Right renal pelvis (tissue), 4 donors: ENCODE measurements around the gene NELFCD. TPM values are rescaled to one million over a fixed set of nuclear protein-coding genes. Genes with fewer than 3 reads are reported as not detected.
A peak's percentile ranks its signal among the peaks of the same experiment; 100 is the strongest.
"Not testable (repeated sequence)": the region's sequence is repeated elsewhere in the genome, so short reads cannot be mapped to it uniquely, and the experiment has no call there.

ENCODE experiments used
- DNase-seq, 4 donors: peaks; one replicate each; pipeline ENCODE4 v3.0.0-alpha.2; 2013; ENCODE audit warnings: low read depth in 4 of 4, low spot score in 3 of 4, missing footprints in 1 of 4
- polyA plus RNA-seq, 4 donors: library from polyadenylated mRNA; unstranded; fragments of 120-200 nt; gene quantifications; one replicate each; pipeline ENCODE4 v1.2.1, GENCODE V29; 2013; ENCODE audit not compliant: insufficient read length in 4 of 4

Gene NELFCD
- 100 to 1,000 TPM; 118 to 138 (median 125) TPM for polyA plus RNA-seq

- peak; percentile 69 to 79 (median 77) for DNase-seq
Measured at GRCh38 chr20:58980711-58981627, at the start of gene NELFCD. Gene NELFCD, plus strand, starts transcription at chr20:58981256. Its CDS starts 54 bp downstream, at chr20:58981310.

GRCh38 chr20:58932170-58932569, 48.9 kb upstream of the NELFCD start:
- DNase-seq: no peak

- no peak for DNase-seq
Measured at GRCh38 chr20:58938078-58938477, 43.0 kb upstream of the NELFCD start.

GRCh38 chr20:58938541-58938940, 42.5 kb upstream of the NELFCD start:
- DNase-seq: no peak

GRCh38 chr20:58941471-58941870, 39.6 kb upstream of the NELFCD start:
- no peak for DNase-seq

DNA sequence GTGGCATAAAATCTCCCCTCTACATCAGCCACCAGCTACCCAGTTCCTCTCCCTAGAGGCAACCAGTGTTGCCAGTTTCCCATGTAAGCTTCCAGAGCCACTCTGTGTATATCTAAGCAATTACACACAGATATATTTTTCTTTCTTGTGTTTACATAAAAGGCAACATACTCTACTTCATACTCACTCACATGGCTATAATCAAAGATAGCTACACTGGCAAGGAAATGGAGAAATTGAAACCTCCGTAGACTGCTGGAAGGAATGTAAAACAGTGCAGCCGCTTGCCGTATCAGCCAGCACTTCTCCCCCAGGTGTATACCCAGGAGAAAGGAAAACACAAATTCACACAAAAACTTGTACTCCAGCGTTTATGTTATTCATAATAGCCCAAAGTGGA, 38.5 kb upstream of the NELFCD start:
- DNase-seq: no peak

- DNase-seq: no peak
Measured at GRCh38 chr20:58944610-58945009, 36.4 kb upstream of the NELFCD start.

DNA sequence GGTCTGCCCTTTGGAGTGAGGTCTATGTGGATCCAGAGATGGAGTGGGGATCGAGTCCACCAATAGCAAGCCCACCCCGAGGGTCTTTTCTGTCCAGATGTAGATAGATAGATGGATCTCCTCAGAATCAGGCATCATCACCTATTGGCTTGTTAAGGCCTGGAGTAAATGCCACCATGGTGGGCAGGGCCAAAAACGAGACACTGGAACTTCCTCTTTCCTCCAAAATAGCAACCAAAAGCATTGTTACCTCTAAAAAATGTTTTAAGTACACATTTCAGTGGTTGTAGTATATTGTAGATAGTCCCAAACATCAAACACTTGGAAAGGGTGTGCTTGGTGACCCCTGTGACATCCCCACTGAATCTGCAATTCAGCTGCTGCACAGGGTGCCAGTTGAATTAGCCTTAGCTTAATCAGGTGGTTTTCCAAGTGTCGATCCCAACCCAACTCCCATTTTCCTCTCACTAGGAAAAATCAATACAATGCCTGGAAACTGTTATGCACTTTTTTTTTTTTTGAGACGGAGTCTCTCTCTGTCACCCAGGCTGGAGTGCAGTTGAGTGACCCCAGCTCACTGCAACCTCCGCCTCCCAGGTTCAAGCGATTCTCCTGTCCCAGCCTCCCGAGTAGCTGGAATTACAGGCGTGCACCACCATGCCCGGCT, 35.0 kb upstream of the NELFCD start:
- no peak for DNase-seq

- DNase-seq: not testable (repeated sequence)
Measured at GRCh38 chr20:58947797-58948388, 33.2 kb upstream of the NELFCD start.

DNA sequence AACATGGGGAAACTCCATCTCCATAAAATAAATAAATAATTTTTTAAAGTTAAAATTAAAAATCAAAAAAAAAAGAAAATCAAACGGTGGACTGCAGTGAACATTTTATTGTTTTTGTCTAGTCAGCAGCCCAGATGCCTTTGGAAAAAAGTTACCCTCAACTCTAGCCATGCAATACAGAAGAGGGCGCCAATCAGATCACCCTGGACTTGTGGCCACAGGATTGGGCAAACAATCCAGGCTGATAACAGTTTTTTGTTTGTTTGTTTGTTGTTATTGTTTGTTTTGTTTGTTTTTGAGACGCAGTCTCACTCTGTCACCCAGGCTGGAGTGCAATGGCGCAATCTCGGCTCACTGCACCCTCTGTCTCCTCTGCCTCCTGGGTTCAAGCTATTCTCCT, 30.5 kb upstream of the NELFCD start:
- no peak for DNase-seq

GRCh38 chr20:58953050-58953449, 28.0 kb upstream of the NELFCD start:
- no peak for DNase-seq

GRCh38 chr20:58956078-58956477, 25.0 kb upstream of the NELFCD start:
- no peak for DNase-seq

DNA sequence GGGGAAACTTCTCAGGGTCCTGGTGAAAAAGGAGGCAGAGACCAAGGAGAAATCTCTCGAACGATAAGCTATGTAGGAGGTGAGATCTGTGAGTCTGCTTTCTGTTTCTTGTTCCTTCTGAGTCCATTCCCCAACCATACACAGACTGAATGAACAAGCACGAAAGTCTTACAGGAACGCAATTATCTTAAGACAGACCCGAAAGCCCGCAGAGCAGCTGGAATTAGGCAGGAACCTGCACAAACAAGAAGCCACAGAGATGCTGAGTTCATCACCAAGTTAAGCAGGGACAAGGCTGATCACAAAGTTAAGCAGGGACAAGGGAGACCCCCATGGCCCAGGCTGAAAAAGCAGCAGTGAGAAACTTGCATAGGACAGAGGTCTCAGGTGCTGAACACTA, 21.4 kb upstream of the NELFCD start:
- no peak for DNase-seq

DNA sequence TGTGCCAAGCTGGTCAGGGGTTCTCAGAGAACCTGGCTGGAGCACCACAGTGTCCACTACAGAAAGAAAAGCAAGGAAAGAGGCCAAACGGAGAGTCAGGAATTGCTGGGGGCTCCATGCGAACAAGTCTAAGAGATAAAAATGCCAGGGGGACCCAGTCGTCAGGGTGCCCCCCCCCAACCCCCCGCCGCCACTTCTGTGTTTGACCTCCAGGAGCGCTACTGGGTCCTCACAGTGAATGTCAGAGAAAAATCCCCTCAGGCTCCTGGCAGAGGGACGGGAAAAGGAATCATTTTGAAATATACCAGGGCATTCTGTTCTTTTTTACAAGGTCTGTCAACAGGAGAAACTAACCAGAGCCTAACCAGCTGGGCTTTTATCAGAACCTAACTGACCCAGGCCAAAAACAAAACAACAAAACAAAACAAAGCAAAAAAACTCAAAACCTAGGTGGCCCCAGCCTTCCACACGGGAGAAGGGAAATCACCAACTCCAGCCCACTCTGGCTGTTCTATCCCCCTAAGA, 17.9 kb upstream of the NELFCD start:
- DNase-seq: no peak

- not testable (repeated sequence) for DNase-seq
Measured at GRCh38 chr20:58963922-58964321, 17.1 kb upstream of the NELFCD start.

DNA sequence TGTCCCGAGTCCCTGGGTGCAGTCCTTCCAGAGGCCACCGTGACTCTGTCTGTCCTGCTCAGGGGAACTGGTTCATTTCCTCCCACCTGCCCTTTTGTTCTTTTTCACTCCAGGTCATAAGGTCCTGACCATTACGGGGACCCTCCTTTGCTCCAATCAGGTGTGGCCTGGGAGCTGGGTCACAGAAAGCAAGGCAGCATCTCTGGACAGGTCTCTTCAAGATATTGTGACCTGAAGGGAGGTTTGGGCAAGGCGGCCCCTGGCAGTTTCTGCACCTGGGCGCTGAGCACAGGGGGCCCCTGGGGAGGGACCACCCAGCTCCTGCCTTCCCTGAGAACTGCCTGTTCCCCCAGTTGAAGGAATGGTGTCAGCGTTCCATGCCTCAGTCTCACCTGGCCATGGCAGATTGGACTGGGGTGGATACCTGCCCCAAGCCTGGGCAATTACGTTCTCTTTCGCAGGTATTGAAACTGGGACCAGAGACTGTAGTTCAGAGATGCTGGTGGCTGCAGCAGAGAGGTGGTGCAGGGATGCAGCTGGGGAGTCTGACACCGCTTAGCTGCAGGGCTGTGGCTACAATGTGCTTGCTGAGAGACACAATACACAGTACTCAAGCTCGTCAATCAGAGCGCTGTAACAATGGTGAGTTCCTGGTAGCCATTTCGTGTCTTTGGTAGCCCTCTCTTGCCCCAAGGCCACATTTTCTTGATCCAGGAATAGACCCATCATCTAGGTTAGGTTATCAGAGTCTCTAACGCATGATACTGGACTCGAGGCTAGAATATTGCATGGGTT, 15.6 kb upstream of the NELFCD start:
- DNase-seq: no peak

DNA sequence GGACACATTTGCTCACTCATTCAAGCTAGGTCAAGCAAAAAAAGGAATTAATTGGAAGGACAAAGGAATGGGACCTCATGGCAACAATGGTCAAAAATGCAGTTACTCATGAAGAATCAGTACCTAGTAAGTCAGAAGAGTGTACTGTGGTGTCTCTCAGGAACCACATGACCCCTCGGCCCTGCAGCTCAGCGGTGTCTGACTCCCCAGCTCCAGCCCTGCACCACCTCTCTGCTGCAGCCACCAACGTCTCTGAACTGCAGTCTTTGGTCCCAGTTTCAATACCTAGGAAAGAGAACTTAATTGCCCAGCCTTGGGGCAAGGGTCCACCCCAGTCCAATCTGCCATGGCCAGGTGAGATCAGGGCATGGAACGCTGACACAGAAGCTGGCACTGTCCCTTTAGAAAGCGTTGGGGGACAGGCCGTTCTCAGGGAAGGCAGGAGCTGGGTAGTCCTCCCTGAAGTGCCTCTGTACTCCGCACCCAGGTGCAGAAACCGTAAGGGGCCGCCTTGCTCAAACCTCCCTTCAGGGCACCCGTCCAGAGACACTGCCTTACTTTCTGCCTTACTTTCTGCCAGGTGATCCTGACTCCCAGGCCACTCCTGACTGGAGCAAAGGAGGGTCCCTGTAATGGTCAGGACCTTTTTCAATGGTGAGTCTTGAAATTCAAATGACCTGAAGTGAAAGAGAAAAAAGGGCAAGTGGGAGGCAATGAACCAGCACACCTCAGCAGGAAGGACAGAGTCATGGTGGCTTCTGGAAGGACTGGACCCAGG, 13.2 kb upstream of the NELFCD start:
- no peak for DNase-seq

DNA sequence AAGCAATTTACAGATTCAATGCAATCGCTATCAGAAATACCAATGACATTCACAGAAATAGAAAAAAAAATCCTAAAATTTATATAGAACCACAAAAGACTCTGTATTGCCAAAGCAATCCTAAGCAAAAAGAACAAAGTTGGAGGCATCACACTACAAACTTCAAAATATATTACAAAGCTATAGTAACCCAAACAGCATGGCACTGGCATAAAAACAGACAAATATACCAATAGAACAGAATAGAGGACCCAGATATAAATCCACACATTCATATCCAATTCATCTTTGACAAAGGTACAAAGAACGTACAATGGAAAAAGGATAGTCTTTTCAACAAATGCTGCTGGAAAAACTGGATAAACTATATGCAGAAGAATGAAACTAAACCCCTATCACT, 11.6 kb upstream of the NELFCD start:
- no peak for DNase-seq

GRCh38 chr20:58970146-58970545, 10.9 kb upstream of the NELFCD start:
- no peak for DNase-seq

DNA sequence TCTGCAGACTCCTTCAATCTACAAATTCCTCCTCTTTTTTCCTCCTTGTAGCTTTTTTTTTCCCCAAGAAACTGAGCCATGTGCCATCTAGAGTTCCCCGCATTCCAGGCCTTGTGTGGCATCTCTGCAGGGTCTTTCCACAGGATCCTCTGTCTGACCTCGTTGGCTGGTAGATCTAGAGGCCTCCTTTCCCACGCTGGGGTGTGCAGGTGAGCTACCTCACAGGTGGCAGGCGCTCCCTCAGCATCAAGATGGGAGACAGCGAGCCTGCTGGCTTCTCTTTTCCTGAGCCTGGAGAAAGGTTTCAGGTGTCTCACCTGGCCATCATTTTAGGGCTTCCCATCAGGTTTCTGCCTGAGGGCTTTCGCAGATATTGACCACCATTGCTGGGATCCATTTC, 9.6 kb upstream of the NELFCD start:
- no peak for DNase-seq
